Calu3 (cell line): ENCODE data around the gene IGFBP2. TPM values are rescaled to one million over a fixed set of nuclear protein-coding genes. Genes with fewer than 3 reads are reported as not detected.
"Not testable (repeated sequence)": the region's sequence is repeated elsewhere in the genome, so short reads cannot be mapped to it uniquely, and the experiment has no call there.

Source experiments
- BruUV-seq: library from RNA; stranded (reverse); fragments of 400-500 nt; replicated peaks from 2 replicates; lab custom pipeline; 2021; lab: Mats Ljungman, UMichigan
- CTCF ChIA-PET: fragments of 300-600 bp; sonication (Branson Sonifier 250); formaldehyde crosslinking; loops from one replicate; lab custom pipeline; 2022; ENCODE audit warnings: antibody characterized with exemption; lab: Charles Lee
- DNase-seq: peaks from one replicate; pipeline ENCODE4 v3.0.0; 2022
- H3K27ac Mint-ChIP-seq: one replicate; pipeline ENCODE4 v1.8.0; 2022; ENCODE audit warnings: mixed read lengths; ENCODE audit not compliant: unreplicated experiment
- H3K27me3 Mint-ChIP-seq: one replicate; pipeline ENCODE4 v1.8.0; 2022; ENCODE audit warnings: mixed read lengths; ENCODE audit not compliant: unreplicated experiment
- H3K36me3 Mint-ChIP-seq: one replicate; pipeline ENCODE4 v1.8.0; 2022; ENCODE audit warnings: mild to moderate bottlenecking, moderate library complexity, mixed read lengths; ENCODE audit not compliant: insufficient read depth, unreplicated experiment
- H3K4me1 Mint-ChIP-seq: one replicate; pipeline ENCODE4 v1.8.0; 2022; ENCODE audit warnings: mild to moderate bottlenecking, low read depth, mixed read lengths; ENCODE audit not compliant: unreplicated experiment
- H3K4me3 Mint-ChIP-seq: one replicate; pipeline ENCODE4 v1.8.0; 2022; ENCODE audit warnings: mild to moderate bottlenecking, low read depth, moderate library complexity, mixed read lengths; ENCODE audit not compliant: unreplicated experiment
- H3K9me3 Mint-ChIP-seq: one replicate; pipeline ENCODE4 v1.8.0; 2022; ENCODE audit warnings: low read depth, mixed read lengths; ENCODE audit not compliant: unreplicated experiment
- CTCF ChIP-seq: fragments of 200-600 bp; IDR thresholded peaks from one replicate; pipeline ENCODE4 v1.8.0; 2022; ENCODE audit warnings: antibody characterized with exemption; ENCODE audit not compliant: unreplicated experiment
- intact Hi-C: fragments of 100-400 bp; cut with micrococcal nuclease; formaldehyde crosslinking; loops from one replicate; pipeline ENCODE4 v1.10.0; 2022; ENCODE audit not compliant: unreplicated experiment
- total RNA-seq: library from RNA; stranded (reverse); gene quantifications from 2 replicates; pipeline ENCODE4 v1.2.3, GENCODE V29; 2022

The IGFBP2 gene
- total RNA-seq, 1 experiment from 2014 or later, result 175 TPM

- no peak overlapping the region for H3K27ac Mint-ChIP-seq
- no peak for DNase-seq
- no peak for TF ChIP-seq CTCF
- intact Hi-C loops, result no loop called here
- no peaks in the 10 kb centered on the region for H3K27me3 Mint-ChIP-seq
- CTCF ChIA-PET, result interaction anchor here (0.7 to 1.1 kb wide), 2 partner anchors 8 to 74 kb away, joined by 5 to 6 read pairs; no protein-coding TSS in a partner anchor
- H3K4me1 Mint-ChIP-seq, result no peaks in the 10 kb centered on the region
- no peaks in the 10 kb centered on the region for H3K36me3 Mint-ChIP-seq
- H3K4me3 Mint-ChIP-seq, result no peak overlapping the region
- no peaks in the 10 kb centered on the region for H3K9me3 Mint-ChIP-seq
- no TSS peak for BruUV-seq
Observed at GRCh38 chr2:216594081-216594480, 39.1 kb upstream of the IGFBP2 start.

GRCh38 chr2:216596236-216596979 is 36.8 kb upstream of the IGFBP2 start:
- TF ChIP-seq CTCF, result no peak
- Mint-ChIP-seq H3K27ac (no peak overlapping the region), H3K36me3 (no peaks in the 10 kb centered on the region), H3K4me1 (no peaks in the 10 kb centered on the region), H3K27me3 (no peaks in the 10 kb centered on the region), H3K9me3 (no peaks in the 10 kb centered on the region), H3K4me3 (no peak overlapping the region)
- CTCF ChIA-PET, result interaction anchor here (0.5 kb wide), 1 partner anchor 1717 kb away, joined by 3 read pairs; no protein-coding TSS in a partner anchor
- DNase-seq, result no peak
- intact Hi-C loops, result no loop called here
- no TSS peak for BruUV-seq

- no TSS peak for BruUV-seq
- no peaks in the 10 kb centered on the region for H3K36me3 Mint-ChIP-seq
- no peak for DNase-seq
- no peak for TF ChIP-seq CTCF
- no peaks in the 10 kb centered on the region for H3K27me3 Mint-ChIP-seq
- H3K4me3 Mint-ChIP-seq, result no peak overlapping the region
- H3K27ac Mint-ChIP-seq, result no peak overlapping the region
- intact Hi-C loops, result no loop called here
- peaks cover under 1% of the 10 kb centered on the region for H3K4me1 Mint-ChIP-seq
- CTCF ChIA-PET, result no interaction called here
- H3K9me3 Mint-ChIP-seq, result no peaks in the 10 kb centered on the region
Observed at GRCh38 chr2:216596980-216597509, 36.2 kb upstream of the IGFBP2 start.

- H3K9me3 Mint-ChIP-seq, H3K36me3 Mint-ChIP-seq, CTCF ChIA-PET, H3K27ac Mint-ChIP-seq, H3K4me3 Mint-ChIP-seq, intact Hi-C loops, BruUV-seq, H3K27me3 Mint-ChIP-seq, H3K4me1 Mint-ChIP-seq, DNase-seq: not testable (repeated sequence)
Observed at GRCh38 chr2:216597825-216598224, 35.4 kb upstream of the IGFBP2 start.
